ENCODE results near the gene DUOX1. TPM values are rescaled to one million over a fixed set of nuclear protein-coding genes. Genes with fewer than 3 reads are reported as not detected.

DUOX1 gene
- polyA plus RNA-seq, 1 donor (not counting 4 experiments of a cell fraction or from before 2014, with no cell fraction given) = 16.3 TPM

GRCh38 chr15:45089712-45090373 lies 40.0 kb upstream of the DUOX1 start:
- Histone ChIP-seq H3K4me3 (ENCODE audit: control insufficient read depth in 2 of 3, extremely low read depth in 1 of 3, insufficient read depth in 2 of 3, low read depth in 1 of 3, low read length in 3 of 3) (no peak overlapping the region), H3K27me3 (ENCODE audit: control insufficient read depth, extremely low read depth, insufficient read depth, low read length) (peaks cover 10% of the 10 kb centered on the region), H3K4me2 (ENCODE audit: control insufficient read depth, extremely low read depth, insufficient read depth, low read depth, low read length) (no peak overlapping the region), H3K27ac (ENCODE audit: control insufficient read depth, insufficient read depth, low read length) (no peak overlapping the region), H3K4me1 (ENCODE audit: control insufficient read depth, extremely low read depth, insufficient read depth, low read length) (no peaks in the 10 kb centered on the region), H4K20me1 (ENCODE audit: control insufficient read depth, extremely low read depth, insufficient read depth, low read length) (no peaks in the 10 kb centered on the region), H3K9ac (ENCODE audit: control insufficient read depth, extremely low read depth, insufficient read depth, low read length) (no peak overlapping the region), H3K36me3 (ENCODE audit: control insufficient read depth in 2 of 2, extremely low read depth in 1 of 2, insufficient read depth in 2 of 2, low read length in 2 of 2) (no peaks in the 10 kb centered on the region), H2AFZ (ENCODE audit: control insufficient read depth, low read length) (no peak overlapping the region), H3K9me3 (ENCODE audit: control insufficient read depth, low read depth, low read length) (no peaks in the 10 kb centered on the region), H3K9me1 (ENCODE audit: control insufficient read depth, extremely low read depth, insufficient read depth, low read length) (no peaks in the 10 kb centered on the region), H3K79me2 (ENCODE audit: control insufficient read depth, insufficient read depth, low read length) (no peaks in the 10 kb centered on the region)
- TF ChIP-seq EZH2 (IDR thresholded peaks at IDR 0.05; ENCODE audit: low read length) (no peak), CTCF (optimal IDR thresholded peaks at IDR 0.05 in 1 of 3, IDR thresholded peaks at IDR 0.05 in 1 of 3, conservative IDR thresholded peaks at IDR 0.05 in 1 of 3; ENCODE audit: extremely low read depth in 1 of 3, insufficient read depth in 2 of 3, low read length in 3 of 3) (no peak)
- DNase-seq (ENCODE audit: low read depth, low spot score) = no peak
- FAIRE-seq = no peak
- dilution Hi-C loops (cut with MboI; ENCODE audit: extremely low pct_ligation_motif_present, low sequenced_read_pairs) = no loop called here

- no peak overlapping the region for H2AFZ ChIP-seq (ENCODE audit: control insufficient read depth, low read length)
- TF ChIP-seq CTCF (optimal IDR thresholded peaks at IDR 0.05 in 1 of 3, IDR thresholded peaks at IDR 0.05 in 1 of 3, conservative IDR thresholded peaks at IDR 0.05 in 1 of 3; ENCODE audit: extremely low read depth in 1 of 3, insufficient read depth in 2 of 3, low read length in 3 of 3) (no peak), EZH2 (IDR thresholded peaks at IDR 0.05; ENCODE audit: low read length) (no peak)
- DNase-seq (ENCODE audit: low read depth, low spot score) = no peak
- FAIRE-seq = no peak
- dilution Hi-C loops (cut with MboI; ENCODE audit: extremely low pct_ligation_motif_present, low sequenced_read_pairs) = no loop called here
- H3K9me3 ChIP-seq (ENCODE audit: control insufficient read depth, low read depth, low read length) = no peaks in the 10 kb centered on the region
- H3K4me1 ChIP-seq (ENCODE audit: control insufficient read depth, extremely low read depth, insufficient read depth, low read length) = no peaks in the 10 kb centered on the region
- H3K9ac ChIP-seq (ENCODE audit: control insufficient read depth, extremely low read depth, insufficient read depth, low read length) = no peak overlapping the region
- H4K20me1 ChIP-seq (ENCODE audit: control insufficient read depth, extremely low read depth, insufficient read depth, low read length) = no peaks in the 10 kb centered on the region
- no peak overlapping the region for H3K4me2 ChIP-seq (ENCODE audit: control insufficient read depth, extremely low read depth, insufficient read depth, low read depth, low read length)
- peaks cover 10% of the 10 kb centered on the region for H3K27me3 ChIP-seq (ENCODE audit: control insufficient read depth, extremely low read depth, insufficient read depth, low read length)
- H3K36me3 ChIP-seq (ENCODE audit: control insufficient read depth in 2 of 2, extremely low read depth in 1 of 2, insufficient read depth in 2 of 2, low read length in 2 of 2) = no peaks in the 10 kb centered on the region
- no peak overlapping the region for H3K4me3 ChIP-seq (ENCODE audit: control insufficient read depth in 2 of 3, extremely low read depth in 1 of 3, insufficient read depth in 2 of 3, low read depth in 1 of 3, low read length in 3 of 3)
- H3K27ac ChIP-seq (ENCODE audit: control insufficient read depth, insufficient read depth, low read length) = no peak overlapping the region
- no peaks in the 10 kb centered on the region for H3K79me2 ChIP-seq (ENCODE audit: control insufficient read depth, insufficient read depth, low read length)
- H3K9me1 ChIP-seq (ENCODE audit: control insufficient read depth, extremely low read depth, insufficient read depth, low read length) = no peaks in the 10 kb centered on the region
These were observed 38.6 kb upstream of the DUOX1 start for GRCh38 chr15:45091161-45091560.

Measured in keratinocyte (primary cell).